HG03060 (cell line): ENCODE results near the gene SOCS4.
A peak's percentile ranks its signal among the peaks of the same experiment; 100 is the strongest.
"Not testable (repeated sequence)": the region's sequence is repeated elsewhere in the genome, so short reads cannot be mapped to it uniquely, and the experiment has no call there.

Experiments
- ATAC-seq: cut with Tn5 transposase; IDR thresholded peaks from one replicate; pipeline ENCODE4 v1.9.1; 2021; ENCODE audit warnings: low read depth, moderate number of reproducible peaks; ENCODE audit not compliant: unreplicated experiment

Gene SOCS4, protein sequence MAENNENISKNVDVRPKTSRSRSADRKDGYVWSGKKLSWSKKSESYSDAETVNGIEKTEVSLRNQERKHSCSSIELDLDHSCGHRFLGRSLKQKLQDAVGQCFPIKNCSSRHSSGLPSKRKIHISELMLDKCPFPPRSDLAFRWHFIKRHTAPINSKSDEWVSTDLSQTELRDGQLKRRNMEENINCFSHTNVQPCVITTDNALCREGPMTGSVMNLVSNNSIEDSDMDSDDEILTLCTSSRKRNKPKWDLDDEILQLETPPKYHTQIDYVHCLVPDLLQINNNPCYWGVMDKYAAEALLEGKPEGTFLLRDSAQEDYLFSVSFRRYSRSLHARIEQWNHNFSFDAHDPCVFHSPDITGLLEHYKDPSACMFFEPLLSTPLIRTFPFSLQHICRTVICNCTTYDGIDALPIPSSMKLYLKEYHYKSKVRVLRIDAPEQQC

DNA sequence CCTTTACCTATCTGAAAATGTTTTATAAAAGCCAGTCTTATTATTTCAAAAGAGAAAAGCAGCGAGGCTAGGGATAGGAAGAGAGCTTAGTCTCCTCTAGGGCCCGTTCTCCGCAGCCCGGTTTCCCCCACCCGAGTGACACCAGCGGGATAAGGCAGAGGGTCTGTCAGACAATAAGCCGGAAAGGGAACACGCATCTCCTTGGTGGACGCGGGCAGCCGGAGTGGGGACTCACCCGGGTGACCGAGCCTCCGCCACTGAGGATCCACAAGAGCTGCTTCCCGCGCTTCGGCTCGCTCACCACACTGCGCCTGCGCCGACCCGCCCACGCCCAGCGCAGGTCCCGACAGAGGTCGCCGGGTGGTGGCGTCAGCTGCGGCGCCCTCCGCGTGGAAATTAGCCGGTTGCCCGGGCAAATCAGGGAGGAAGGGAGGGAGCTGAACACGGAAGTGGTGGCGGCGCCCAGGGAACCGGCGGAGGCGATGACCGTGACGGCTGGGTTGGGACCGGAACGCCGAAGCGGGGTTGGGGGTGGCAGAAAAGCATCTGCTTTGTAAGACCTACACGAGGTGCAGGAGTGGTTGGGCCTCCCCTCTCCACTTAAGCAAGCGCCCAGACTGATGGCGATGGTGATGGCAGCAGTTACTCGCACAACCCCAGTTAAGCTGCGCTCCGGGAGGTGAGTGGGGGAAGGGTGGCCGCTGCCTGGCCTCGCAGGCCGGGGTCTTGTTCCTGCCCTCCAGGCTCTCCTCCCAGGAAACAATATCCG lies at the start of gene SOCS4, which contains the start of gene WDHD1:
SOCS4 (plus strand) TSS at position 444 of the 769 bp plus-strand sequence. CDS start 15,806 bp downstream, outside the sequence.
WDHD1 (minus strand) TSS at position 307 of the 769 bp plus-strand sequence. CDS start 312 bp downstream, outside the sequence.
- peak; percentile 74 for ATAC-seq

DNA sequence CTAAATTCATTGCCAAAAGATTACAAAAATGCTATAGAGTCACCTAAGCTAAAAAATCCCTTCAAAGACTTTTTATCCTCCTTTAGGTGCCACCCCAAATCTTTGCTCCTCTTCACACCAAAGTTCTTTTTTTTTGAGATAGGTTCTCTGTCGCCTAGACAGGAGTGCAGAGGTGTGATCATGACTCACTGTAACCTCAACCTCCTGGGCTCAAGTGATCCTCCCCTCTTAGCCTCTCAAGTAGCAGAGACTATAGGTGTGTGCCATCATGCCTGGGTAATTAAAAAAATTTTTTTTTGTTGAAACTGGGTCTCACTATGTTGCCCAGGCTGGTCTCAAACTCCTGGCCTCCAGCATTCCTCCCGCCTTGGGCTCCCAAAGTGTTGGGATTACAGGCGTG lies 48.0 kb upstream of the SOCS4 start:
- no peak for ATAC-seq

DNA sequence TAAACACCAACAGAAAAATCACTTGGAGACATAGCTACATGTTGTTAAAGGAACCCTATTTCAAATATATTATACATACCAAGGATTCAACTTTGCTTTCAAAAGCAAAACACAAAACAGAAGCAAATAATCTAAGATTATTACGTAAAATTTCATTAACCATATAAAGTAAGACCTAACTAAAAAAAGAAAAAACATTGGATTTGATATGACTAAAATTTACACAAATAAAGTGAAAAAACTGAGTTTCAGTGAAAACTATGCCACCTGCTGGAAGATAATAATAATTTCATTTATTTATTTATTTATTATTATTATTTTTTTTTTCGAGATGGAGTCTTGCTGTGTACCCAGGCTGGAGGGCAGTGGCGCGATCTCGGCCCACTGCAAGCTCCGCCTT lies 45.3 kb upstream of the SOCS4 start:
- ATAC-seq: no peak

DNA sequence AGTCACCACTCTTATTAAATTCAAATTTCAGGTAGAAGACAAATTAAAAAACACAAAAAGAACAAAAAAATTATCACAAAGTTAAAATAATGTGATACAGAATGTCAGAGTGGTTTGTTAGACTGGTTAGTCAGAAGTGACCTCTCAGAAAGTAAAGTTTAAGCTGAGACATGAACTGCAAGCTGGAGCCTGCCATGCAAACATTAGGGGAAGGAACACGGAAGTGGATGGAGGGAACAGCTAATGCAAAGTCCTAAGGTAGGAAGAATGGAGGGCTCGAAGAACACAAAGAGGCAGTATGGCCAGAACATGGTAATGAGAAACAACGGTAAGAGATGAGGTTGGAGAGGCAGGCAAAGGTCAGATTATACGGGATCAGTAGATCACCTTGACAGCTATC lies 41.9 kb upstream of the SOCS4 start:
- ATAC-seq: no peak

DNA sequence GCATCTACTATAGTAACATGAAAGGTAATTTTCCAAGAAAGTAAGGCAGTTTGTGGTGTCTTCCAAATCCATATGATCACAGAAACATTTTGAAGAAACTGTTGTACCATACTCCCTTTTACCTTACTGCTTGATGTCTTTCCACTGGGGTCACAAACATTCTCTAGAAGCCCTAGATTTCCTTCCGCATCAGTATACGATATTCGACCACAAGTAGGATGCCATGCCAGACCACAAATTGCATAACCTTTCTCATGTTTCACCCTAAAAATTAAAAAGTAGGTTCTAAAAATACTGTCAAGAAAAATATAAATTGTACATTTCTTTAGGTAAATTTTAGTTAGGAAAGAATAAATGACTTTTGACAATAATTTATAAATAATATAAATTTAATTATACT lies 26.7 kb upstream of the SOCS4 start:
- no peak for ATAC-seq

DNA sequence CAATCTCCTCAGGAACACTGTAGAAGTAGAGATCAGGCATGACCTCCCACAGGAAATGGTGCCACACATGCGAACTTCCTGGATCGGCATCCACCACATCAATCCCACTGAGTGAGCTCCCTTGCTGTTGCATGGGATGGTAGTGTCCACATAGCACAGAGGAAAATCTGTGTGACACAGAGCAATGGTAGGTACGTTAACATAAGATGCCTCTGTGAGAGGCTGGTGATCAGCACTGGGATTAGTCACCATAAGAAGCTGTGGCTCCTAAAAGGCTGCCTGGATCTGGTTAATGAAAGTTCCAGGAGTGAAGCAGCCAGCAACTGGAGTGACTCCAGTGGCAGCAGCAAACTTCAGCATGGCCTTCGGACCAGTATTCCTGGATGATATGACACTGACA lies 22.0 kb upstream of the SOCS4 start:
- no peak for ATAC-seq

DNA sequence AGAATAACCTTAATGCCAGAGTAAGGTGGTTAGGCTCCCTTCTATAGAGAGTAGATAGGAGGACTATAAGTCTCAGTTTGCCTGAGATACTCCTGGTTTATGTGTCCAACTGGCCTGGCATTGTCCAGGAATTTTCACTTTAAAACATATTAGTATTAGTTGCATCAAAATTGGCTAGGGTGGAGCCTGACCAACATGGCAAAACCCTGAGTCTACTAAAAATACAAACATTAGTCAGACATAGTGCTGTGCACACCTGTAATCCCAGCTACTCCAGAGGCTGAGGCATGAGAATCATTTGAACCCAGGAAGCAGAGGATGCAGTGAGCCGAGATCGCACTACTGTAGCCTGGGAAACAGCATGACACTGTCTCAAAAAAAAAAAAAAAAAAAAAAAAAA lies 12.0 kb upstream of the SOCS4 start:
- ATAC-seq: no peak

DNA sequence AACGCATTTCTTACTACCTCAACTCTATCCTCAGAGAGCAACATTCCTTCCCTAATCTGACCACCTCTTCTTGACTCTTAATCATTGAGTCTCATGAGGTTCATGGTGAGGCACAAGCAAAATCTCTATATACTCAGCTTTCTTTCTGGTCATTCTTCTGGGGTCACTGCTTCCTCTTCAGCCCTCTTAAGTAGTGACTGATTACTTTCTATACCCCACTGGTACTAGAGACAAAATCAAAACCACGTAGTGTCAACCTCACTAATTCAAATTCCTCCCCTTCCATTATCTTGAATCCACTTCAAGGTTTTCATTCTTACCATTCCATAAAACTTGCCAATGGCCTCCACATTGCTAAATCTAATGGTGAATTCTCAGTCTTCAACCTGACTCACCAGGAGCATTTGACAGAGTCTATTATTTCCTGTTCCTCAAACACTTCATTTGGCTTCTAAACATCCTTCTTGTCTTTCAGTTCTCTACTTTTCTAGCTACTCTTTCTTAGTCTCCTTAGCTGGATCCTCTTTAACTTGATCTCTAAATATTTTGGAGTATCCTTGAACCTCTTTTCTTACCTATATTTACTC lies 7.0 kb upstream of the SOCS4 start:
- ATAC-seq: no peak

DNA sequence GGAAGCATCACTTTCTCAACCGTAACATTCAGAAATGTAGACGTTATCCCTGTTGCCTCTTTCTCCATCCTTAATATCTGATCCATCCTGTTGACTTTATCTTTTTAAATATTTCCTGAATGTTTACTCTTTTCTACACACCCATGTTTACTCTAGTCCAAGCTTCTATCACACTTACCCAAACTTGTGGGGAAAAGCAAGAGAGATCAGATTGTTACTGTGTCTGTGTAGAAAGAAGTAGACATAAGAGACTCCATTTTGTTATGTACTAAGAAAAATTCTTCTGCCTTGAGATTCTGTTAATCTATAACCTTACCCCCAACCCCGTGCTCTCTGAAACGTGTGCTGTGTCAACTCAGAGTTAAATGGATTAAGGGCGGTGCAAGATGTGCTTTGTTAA lies 2.7 kb upstream of the SOCS4 start:
- ATAC-seq: not testable (repeated sequence)

DNA sequence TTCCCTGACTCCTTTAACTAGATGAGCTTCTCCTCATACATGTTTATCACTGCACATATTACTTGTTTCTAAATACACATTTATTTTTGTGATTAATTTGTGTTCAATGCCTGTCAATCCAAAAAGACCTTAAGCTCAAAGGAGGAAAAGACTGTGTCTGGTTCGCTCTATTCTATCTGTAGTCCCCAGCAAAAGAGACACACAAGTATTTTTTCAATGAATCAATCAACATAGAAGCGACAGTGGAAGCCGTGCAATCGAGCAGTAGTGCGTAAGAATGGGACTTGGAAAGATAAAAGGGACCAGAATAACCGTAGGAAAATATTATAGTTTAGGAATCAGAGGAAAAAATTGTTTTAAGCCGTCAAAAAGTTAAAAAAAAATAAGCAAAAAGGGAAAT lies 1.1 kb upstream of the SOCS4 start:
- ATAC-seq: no peak

DNA sequence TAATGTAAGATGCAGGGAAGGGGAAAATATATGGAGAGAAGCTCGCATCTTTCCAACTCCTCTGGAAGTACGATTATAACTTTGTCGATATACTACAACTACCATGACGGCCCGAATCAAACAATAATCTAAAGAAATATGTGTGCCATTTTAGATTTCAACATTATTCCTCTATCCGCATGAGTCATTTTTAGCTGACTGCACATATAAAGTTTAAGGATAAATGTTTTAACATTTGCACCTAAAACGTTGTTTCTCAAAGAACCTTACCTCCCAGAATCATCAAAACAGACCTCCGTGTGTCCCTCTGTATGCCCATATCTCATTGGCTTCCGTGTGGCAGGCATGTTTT lies 619 bp upstream of the SOCS4 start:
- no peak for ATAC-seq

DNA sequence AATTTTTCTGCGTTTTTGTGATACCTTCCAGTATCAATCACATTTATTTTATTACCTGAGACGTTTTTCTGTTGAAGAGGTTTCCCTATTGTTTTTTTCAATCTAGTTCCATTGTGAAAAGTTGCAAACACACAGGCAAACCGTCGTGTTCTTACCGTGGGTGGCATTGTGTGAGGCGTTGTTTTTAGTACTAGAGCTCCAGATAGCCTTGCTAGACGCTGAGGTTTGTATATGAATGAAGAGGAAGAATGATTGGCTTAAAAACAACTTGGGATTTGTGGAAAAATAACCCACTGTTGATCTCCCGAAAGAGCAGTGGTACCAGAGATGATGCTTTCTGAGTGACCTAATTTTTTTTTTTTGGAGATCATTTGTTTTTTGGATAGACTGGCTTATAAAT lies 1.0 kb downstream of the SOCS4 start:
- no peak for ATAC-seq

DNA sequence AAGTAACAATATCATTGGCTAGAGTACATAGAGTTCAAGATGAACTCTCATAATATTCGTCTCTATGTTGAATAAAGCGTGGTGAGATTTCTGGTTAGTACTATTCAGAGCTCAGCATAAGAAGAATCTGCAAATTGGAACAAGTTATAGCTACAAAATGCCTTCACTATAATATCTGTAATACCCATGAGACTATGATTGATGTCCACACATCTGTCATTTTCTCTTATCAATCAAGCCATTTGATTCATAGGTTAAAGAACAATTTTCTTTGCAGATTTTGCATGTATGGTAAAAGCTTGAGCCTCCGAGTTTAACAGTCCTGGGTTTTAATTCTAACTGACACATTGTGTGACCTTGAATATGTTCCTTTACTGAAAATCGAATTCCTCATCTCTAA lies 1.4 kb downstream of the SOCS4 start:
- ATAC-seq: no peak

DNA sequence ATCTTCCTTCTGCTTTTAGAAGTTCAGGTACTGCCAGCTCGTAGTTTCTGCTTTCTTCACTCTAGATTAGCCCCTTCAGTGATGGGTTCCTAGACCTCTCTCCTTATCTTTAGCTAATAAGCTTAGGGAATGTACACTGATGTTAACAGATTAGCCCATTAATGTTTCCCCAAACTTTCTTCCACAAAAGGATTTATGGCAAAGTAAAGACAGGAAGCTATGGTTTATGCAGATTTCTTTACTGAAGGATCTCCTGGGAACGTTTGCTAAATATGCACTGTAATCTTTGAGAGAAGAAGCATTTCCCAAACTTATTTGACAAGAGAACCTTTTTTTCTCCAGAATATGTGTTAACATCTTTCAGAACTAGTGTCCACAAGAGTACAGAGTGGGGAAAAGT lies 4.2 kb downstream of the SOCS4 start:
- no peak for ATAC-seq

DNA sequence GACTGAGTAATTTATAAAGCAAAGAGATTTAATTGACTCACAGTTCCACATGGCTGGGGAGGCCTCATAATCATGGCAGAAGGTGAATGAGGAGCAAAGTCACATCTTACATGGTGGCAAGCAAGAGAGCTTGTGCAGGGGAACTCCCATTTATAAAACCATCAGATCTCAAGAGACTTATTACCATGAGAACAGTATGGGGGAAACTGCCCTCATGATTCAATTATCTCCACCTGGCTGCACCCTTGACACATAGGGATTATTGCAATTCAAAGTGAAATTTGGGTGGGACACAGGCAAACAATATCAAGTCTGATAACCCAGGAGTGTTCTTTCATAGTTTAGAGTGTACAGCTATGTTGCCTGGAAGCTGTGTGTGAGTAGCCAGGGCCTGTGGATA lies 11.0 kb downstream of the SOCS4 start:
- ATAC-seq: not testable (repeated sequence)

DNA sequence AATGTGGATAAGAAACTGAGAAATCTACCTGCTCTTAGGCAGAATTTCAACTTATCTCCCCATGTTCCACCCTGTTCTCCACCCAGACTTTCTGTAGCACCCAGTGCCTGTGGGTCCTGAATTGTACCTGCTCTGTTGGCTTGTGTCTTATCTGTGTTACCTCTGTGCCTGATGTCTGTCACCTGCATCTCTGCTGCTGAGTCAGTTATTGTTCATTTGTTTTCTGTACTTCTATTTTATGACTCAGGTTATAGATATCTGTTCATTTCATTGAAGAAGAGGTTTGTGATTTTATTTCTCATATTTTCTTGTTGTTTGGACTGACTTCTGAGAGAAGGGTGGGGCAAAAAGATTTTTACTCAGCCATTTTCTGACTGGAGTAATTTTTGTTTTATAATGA lies 11.7 kb downstream of the SOCS4 start:
- no peak for ATAC-seq

DNA sequence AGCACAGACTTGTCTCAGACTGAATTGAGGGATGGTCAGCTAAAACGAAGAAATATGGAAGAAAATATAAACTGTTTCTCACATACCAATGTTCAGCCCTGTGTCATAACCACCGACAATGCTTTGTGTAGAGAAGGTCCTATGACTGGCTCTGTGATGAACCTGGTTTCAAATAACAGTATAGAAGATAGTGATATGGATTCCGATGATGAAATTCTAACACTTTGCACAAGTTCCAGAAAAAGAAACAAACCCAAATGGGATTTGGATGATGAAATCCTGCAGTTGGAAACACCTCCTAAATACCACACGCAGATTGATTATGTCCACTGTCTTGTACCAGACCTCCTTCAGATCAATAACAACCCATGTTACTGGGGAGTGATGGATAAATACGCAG lies 16.5 kb downstream of the SOCS4 start:
- ATAC-seq: no peak

DNA sequence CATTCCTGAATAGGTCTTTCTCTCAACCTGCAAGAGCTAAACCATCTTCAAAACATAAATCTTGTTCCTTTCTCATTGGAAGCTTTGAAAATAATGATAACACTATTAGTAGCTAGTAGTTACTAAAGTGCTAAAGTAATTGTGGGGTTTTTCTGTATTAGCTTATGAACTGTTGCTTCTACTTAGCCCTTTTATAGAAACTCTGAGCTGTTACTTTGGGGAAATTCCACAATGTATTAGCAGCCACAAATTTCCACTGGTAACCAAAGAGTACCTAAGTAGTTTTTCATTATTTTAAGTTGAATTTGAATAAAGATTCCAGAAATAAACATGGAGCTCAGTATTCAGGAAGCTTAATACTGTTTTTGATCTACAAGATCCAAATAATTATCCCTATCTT lies 18.1 kb downstream of the SOCS4 start:
- ATAC-seq: no peak

DNA sequence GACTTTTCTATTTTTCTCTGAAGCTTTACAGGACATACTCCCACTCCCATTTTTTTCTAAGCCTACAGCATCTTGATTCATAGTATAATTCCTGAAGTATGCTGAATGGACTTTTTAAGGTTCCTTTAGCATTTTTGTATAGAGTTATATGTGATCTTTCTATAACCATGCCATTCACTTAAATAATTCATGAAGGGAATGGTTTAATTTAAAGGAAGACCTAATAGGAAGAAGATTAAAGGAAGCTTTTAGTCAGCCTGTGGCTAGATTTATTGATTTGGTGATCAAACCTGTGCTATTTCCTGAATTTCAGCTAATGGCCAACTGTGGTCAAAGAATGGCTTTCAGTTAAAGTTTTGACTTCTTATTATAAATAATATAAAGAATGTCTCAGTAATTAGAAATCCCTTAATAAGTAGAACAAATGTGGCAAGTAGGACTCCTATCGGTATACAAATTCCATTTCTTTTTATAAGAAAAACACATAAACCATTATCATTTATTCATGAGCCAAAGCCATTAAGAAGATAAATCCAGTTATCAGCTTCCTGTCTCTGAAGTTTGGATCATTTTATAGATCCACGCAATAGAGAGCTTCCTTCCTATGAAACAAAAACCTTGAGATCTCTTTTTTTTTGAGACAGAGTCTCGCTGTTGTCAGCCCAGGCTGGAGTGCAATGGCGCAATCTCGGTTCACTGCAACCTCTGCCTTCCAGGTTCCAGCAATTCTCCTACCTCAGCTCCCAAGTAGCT lies 20.4 kb downstream of the SOCS4 start:
- no peak for ATAC-seq

DNA sequence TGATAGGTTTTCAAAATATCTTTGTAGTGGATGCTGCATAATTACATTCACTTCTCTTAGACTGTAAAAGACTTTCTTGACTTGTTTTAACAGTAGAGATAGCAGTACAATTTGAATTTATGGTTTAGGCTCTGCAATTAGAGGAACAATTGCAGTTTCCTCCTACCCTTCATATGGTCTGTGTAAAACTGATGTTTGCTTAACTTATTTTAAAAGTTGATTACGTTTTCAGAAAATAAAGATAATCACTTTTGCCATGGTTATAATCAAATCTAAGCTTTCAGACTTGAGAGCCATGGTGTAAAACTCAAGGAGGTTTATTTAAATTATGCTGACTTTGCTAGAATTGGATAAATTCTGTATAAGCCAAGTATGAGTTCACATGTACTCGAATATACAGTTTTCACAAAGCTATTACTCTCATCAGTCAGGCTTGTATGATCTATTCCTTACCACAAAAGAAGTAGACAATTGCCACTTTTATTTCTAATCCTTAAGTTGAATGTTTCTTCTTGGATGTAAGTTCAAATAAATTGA lies 21.9 kb downstream of the SOCS4 start:
- no peak for ATAC-seq

DNA sequence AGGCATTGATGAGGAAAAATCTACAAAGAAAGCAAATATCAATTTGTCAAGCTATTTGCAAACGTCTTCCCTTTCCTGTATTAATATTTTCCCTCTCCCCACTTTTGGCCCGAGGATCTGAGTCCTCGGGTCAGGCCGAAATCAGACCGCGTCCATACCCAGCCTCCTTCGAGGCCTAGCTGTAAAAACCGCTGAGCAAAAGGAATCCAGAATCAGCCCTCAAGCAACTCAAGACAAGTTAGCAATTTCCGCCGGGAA lies 24.1 kb downstream of the SOCS4 start:
- peak; percentile 12 for ATAC-seq
